Fibroblast of skin of scalp (primary cell): ENCODE data around the gene TMEM95.
"Not testable (repeated sequence)": the region's sequence is repeated elsewhere in the genome, so short reads cannot be mapped to it uniquely, and the experiment has no call there.

Source experiments
- DNase-seq: peaks from one replicate; pipeline ENCODE4 v3.0.0-alpha.2; 2013

Gene TMEM95

DNA sequence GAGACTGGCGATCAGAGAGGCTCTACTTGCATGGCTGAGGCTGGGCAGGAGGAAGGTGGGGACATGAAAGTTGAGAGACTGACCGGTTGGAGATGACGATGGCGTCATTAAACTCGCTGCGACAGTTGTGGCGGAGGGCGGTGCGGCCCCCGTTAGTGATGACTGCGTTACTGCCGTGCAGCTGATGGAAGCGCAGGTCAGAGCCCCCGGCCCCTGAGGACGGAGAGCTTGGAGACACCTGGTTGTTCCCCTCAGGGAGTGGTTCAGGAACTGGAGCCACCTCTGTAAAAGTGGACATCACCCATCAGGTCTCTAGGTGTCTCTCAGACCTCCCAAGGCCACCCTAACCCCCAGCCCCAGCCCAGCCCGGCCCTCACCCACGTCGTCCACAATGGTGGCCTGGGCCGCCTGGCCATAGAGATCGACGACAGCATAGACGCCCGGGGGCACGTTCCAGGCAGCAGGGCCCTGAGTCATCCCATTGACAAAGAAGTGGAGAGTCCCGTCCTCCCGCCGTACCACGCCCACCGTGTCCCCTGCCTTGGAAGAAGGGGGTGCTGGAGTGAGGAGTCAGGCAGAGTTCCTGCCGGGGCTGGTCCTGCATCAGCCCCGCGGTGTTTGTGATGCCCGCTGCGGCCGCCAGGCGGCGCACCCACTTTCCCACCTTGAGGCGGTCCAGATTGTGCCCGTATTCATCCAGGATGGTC, 31.1 kb upstream of the TMEM95 start:
- no peak for DNase-seq

DNA sequence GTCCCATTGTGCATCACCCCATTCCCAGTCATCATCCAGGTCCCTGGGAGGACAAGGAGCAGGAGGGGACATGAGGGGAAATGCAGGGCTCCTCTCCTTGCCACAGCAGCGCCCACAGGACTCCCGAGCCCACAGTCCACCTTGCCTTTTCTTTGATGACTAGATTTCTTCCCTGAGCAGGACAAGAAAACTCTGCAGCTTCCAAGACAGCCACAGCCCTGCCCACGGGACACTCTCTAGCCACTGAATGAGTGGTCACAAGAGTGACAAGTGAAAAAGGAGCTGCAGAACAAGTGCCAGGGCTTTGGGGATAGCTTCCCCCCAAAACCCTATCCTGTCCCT, 30.5 kb upstream of the TMEM95 start:
- no peak for DNase-seq

DNA sequence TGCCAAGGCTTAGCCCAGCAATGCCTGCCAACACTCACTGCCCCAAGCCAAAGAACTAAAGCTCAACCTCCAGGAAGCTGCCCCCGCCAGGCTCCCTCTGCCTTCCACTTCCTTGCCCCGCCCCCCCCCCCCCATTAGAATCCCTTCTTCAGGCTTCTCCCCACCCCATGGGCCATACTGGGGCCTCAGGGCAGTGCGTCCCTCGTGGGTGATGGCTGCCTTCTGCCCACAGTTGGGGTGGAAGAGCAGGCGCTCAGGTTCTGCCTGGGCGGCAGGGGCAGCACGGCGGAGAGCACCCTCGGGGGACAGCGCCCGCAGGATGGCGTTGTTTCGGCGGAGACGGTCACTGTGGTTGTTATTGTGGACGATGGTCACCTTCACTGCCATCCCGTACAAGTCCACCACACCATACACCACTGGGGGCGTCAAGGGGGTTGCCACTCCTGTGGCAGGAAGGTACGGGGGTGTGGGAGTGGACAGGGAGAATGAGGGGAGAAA, 29.9 kb upstream of the TMEM95 start:
- DNase-seq: no peak

DNA sequence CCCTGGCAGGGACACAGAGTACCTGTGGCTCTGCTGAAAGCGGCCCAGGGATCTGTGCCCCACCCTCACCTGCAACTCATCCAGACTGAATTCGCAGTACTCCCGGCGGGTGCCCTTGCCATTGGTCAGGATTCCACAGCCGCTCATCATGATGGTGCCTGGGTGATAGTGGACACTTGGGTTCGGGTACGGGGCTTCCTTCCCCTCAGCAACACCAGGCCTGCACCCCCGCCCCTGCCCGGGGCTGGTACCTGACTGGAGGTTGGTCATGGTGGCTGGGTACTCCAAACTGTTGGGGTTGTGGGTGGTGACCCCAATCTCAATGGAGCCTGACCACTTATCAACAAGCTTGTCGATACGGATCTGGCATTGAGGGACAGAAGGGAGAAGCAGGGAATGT, 28.8 kb upstream of the TMEM95 start:
- no peak for DNase-seq

DNA sequence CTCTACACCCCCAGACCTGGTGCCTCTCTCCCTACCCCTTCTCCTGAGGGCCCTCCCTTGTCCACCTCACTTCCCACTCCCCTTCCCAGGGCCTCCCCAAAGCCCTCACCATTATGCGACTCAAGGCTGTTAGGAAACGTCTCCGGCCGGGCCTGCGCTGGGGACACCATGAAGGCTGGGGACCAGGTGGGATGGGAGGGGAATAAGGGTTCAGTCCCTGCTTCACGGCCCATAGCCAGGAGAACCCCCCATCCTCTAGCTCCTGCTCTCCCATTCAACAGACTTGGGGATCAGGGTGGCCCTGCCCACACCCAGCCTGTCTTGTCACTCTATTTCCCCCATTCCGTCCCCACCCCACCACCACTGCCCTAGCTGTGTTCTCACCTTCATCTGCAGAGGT, 27.9 kb upstream of the TMEM95 start:
- DNase-seq: no peak

DNA sequence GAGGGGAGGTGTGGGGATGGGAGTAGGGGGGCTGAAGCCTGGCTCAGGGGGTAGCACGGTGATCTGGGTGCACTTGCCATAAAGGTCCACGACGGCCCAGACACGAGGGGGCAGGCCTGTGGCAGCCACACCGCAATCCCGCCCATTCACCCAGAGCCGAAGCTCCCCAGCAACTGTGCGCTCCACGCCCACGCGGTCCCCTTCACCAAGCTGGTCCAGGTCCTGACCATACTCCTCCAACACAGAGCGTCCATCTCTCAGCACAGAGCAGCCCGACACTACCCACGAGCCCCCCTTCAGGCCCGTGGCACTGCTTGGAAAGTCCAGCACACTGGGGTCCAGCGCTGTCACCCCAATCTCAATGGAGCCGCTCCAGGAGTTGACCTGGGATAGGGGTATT, 27.5 kb upstream of the TMEM95 start:
- DNase-seq: no peak

DNA sequence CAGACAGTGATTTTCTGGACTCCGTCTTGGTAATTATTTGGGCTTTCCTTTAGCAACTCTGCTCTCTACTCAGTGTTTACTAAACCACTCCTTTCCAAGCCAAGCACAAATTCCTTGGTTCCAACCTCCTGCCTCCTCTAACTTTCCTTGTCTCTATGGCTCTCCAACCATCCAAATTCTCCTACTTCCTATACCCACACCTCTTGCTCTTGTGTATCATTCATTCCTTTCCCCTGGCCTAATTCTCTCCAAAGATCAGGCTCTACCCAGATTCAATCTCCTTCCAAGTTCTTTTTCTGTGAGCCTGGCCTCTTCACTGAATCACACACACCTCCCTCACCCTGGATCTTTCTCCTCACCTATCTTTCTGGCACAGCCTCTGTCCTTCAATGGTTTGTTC, 26.9 kb upstream of the TMEM95 start:
- DNase-seq: no peak

DNA sequence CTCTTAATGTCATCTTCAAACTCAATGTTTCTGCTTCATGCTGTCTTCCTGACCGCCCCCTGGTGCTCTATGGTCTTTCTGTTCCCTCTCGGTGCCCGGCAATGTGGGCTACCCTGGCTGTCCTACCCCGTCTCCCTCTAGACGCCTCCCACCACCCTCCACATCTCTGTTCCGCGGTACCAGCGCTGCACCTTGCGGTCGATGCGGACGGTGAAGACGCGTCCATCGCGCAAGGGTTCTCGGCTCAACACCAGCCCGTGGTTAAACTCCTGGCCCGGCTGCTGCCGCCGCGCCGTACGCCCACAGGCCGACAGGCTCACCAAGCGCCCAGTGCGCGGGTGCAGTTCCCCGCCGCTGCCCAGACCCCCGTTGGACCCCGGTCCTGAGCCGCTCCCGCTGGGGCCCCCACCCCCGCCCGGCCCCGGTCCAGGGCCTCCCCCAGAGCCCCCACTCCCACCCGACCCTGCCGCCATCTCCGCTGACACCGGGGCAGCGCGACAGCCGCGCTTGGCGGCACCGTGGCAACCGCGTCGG, 26.0 kb upstream of the TMEM95 start, which contains the start of gene NEURL4:
Gene NEURL4 (minus strand): TSS at position 496 of the 534 bp plus-strand sequence. CDS start 23 bp downstream, at position 473.
- DNase-seq: no peak

DNA sequence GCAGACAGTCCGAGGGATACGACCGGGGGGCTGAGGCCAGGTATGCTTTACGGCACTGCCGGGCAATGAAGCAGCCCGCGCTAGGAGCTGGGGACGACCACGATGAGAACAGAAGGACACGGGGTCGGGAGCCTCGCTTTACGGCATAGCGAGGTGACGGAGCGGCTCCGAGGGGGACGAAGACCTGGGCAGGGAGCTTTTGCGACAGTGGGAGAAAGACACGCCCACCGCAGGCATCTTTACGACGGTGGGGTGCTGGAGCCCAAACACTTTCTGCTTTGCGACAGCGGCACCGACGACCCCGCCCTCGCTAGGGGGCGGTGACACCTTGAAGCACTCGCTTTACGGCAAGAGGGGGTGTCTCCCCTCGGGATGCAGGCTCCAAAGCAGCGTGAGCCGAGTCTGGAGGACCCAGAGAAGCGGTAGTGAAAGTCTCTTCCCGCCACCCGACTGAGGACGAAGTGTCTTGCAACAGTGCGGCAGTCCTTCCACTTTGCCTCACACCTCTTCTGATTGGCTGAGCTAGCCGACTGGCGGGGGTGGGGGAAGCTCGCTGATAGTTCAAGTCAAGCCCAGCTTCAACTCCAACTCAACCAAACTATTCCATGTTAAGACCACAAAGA, 25.5 kb upstream of the TMEM95 start:
- peak; percentile 100 for DNase-seq

DNA sequence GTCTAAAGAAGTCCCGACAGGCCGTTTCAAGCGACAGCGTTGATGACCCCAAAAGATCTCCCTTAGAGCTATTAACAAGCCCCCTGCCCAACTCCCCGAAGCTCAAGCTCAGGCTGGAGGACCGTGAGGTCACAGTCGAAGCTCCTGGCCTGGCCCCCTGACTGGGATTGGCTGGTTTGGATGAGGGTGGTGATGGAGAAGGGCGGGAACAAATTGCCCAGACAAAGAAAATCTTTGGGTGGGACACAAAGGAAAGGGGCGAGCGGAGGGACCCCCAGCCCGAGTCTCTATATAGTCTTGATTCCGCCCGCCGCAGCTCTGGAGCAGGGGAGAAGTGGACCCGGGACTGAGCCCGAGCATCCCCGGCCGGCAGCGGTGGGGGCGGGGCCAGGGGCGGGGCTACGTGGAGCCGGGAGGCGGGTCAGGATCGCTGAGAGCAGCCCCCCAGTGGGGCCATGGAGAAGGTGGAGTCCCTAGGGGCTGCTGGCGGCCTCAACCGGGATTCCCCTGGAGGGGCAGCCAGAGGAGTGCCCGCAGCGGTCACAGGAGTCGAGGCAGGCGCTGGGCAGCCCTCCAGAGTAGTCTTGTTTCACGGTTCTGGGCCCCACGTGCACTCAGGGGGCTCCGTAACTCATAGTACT, 24.8 kb upstream of the TMEM95 start:
- DNase-seq: peak; percentile 81

DNA sequence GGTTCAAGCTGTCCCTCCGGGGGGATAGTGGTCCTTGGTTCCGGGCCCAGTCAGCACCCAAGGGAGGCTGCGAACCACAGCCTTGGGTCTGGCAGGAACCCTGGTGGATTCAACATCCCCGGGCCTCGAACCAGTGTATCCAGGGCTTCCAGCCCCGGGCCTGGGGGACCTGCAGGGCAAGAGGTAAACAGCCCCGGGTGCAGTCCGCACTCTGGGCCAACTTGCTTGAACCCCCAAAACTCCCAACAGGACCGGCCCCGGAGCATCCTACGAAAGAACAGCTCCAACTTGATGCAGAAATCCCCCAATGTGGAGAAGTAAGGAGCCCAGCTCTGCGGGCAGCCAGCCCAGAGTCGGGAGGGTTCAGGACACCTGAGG, 24.3 kb upstream of the TMEM95 start:
- no peak for DNase-seq

DNA sequence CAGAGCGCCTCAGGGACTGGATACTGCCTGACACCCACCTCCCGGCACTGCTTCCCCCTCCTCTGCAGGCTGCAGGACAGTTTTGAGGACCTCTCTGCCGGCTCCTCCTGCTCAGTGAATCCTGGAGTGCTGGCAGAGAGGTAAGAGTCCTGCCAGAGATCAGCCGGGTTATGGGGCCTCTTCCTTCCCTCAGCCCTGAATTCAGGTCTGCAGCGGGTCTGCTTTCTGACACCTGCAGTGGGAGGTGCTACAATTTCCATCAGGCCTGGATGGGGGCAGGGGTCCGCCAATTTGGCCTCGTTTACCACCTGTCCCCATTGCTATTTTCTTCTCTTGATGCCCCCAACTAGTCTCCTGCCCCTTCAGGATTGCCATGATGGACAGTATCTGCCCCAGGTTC, 22.8 kb upstream of the TMEM95 start:
- DNase-seq: no peak

DNA sequence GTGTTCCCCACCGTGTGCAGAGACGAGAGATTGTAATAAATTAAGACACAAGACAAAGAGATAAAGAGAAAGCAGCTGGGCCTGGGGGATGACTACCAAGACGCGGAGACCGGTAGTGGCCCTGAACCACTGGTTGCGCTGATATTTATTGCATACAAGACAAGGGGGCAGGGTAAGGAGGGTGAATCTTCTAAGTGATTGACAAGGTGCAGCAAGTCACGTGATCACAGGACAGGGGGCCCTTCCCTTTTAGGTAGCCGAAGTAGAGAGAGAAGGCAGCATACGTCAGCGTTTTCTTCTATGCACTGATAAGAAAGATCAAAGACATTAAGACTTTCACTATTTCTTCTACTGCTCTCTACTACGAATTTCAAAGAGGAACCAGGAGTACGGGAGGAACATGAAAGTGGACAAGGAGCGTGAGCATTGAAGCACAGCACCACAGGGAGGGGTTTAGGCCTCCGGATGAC, 22.3 kb upstream of the TMEM95 start:
- DNase-seq: not testable (repeated sequence)

DNA sequence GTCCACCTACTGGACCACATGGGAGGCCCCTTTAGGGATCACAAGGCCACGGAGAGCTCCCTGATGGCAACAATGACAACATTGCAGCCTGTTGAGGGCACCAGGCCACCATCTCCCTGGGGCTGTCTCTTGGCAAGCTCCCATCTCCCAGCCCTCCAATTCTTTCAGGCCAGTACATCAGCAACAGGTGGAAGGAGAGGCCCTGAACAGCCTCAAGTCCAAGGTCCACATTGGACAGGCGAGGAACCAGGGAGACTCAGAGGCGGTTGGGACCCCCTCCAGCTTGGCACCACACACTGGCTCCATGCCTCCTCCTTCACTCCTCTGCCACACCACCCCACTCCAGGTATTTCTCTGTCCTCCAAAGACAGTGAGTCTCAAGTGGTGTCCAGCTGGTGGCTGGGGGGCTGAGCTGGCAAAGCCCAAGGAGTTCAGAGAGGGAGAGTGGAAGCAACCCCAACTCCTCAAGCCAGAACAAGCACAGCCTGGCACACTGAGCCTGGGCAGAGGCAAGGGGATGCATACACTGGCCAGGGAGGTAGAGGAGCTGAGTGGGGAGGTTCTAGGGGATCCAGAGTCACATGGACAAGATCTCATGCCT, 19.9 kb upstream of the TMEM95 start:
- DNase-seq: no peak

DNA sequence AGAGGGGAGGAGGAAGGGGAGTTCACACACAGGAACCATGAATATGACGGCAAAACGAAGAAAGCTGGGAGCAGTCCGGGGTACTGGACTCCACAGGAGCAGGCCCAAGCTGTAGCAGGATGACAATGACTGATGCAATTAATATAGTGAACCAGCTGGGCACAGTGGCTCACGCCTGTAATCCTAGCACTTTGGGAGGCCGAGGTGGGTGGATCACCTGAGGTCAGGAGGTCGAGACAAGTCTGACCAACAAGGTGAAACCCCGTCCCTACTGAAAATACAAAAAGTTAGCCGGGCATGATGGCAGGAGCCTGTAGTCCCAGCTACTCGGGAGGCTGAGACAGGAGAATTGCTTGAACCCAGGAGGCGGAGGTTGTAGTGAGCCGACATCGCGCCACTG, 19.2 kb upstream of the TMEM95 start:
- not testable (repeated sequence) for DNase-seq

DNA sequence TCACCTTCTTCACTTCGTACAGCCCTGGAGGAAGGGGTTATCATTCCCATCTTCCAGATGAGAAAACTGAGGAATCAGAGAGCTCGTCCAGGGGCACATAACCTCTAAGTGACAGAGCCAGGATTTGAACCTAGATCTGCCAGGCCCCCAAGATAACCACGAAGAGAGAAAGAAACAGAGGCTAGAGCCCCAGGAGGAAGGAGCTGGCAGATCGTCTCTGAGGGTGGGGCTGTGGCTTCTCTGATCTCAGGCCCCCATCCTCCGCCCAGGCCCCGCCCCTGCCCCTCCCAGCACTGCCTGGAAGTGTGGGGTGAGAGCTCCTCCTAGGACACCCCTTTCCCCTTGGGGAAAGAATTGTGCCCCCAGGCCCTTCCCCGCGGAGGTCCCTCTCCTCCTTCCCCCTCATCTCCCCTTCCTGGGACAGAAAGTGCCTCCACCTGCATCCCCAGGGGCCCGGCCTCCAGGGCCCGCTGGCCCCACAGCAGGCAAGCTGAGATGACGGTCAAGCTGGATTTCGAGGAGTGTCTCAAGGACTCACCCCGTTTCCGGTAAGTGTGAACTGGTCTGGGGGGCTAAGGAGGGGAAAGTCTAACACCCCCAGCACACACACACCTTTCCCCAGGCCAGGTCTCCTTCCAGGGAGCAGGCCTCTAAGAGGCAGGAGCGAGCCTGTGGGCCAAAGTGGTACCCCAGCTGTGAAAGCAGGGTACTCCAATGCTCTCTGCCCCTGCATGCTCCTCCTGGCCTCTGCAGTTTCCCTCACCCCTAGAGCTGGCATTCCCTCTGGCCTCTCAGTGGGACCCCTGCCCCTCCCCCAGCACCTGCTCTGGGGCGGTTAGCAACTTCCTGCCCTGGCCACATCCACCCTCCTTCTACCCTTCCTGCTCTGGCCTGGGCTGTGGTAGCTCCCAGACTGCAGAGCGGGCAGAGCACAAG, 18.4 kb upstream of the TMEM95 start, which contains the start of gene ACAP1:
Gene ACAP1 (plus strand): TSS at position 290 of the 936 bp plus-strand sequence. CDS start 206 bp downstream, at position 496.
- DNase-seq: no peak

DNA sequence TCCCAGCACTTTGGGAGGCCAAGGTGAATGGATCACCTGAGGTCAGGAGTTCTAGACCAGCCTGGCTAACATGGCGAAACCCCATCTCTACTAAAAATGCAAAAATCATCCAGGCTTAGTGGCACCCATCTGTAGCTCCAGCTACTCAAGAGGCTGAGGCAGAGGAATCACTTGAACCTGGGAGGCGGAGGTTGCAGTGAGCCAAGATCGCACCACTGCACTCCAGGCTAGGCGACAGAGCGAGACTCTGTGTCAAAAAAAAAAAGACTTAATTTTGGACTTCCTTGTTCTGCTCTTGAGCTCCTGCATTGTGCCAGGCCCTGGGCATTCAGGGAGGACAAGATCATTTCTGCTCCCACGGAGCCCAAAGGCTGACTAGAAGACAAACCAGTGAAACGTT, 17.4 kb upstream of the TMEM95 start:
- DNase-seq: not testable (repeated sequence)

DNA sequence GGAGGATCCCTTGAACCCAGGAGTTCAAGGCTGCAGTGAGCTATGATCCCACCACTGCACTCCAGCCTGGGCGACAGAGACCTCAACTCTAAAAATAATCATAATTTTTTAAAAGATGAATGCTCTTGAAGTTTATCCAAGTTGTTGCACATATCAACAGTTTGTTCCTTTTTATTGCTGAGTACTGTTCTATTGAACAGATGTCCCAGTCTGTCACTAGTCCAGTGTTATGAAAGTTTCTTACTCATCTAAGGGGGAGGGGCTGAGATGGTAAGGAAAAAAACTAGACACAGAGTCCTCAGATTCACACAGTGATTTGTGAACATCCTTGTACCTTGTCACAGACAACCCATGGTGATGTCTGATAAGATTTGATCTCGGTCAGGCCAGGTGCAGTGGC, 14.8 kb upstream of the TMEM95 start:
- DNase-seq: no peak

DNA sequence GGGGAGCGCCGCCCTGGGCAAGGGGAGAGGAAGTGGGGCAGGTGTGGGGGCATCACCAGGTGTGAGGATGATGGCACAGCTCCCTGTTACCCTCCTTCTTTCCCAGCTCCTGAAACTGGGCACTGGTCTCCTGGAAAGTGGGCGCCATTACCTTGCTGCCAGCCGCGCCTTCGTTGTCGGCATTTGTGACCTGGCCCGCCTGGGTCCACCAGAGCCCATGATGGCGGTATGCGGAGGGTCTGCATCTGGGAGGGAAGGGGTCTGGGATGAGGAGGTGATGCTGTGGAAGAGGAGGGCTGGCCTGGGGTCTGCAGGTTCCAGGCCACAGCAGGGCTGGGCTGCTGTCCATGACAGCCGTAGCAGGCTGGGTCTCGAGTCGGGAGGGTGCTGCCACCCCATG, 13.1 kb upstream of the TMEM95 start:
- DNase-seq: no peak

DNA sequence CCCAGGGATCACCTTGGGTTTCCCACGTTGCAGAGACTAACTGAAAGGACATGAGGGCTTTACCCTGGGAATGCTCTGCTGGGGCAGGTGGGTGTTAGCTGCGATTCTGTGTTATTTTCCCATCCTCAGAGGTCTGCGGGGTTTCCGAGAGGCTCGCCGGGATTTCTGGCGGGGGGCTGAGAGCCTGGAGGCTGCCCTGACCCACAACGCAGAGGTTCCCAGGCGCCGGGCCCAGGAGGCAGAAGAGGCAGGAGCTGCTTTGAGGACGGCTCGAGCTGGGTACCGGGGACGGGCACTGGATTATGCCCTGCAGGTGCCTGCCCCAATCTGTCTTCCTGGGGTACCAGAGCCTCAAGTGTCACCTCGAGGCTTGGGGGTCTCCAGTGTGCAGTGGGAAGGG, 11.7 kb upstream of the TMEM95 start:
- DNase-seq: no peak

DNA sequence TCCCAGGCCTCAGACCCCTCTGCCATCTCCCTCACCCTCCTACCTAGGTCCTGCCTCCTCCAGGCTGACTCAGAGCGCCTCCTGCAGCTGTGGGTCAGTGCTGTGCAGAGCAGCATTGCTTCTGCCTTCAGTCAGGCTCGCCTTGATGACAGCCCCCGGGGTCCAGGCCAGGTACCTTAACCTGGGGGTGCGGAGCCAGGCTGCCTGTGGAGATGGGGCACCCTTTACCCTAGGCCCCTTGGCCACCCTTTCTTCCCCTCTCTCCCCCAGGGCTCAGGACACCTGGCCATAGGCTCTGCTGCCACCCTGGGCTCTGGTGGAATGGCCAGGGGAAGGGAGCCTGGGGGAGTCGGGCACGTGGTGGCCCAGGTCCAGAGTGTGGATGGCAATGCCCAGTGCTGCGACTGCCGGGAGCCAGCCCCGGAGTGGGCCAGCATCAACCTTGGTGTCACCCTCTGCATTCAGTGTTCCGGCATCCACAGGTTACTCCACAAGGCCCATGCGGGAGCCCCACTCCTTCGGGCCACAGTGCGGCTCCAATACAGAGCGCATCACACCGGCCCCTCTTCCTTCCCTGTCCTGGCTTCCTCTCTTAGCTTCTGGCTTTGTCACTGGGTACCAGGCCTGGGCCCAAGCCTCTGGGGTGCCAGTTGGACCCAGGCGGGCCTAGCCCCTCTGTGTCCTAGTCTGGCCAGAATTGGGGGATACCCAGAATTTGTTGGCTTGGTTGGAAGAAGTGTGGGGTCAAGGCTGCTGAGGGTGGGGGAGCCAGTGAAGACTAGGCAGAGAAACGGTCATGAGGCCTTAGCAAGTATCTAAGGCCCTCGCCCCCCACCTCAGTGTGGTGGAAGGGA, 8.0 kb upstream of the TMEM95 start:
- no peak for DNase-seq
